Renal pelvis (tissue), 4 donors: ENCODE data around the gene DMWD. TPM values are rescaled to one million over a fixed set of nuclear protein-coding genes. Genes with fewer than 3 reads are reported as not detected.
"Not testable (repeated sequence)": the region's sequence is repeated elsewhere in the genome, so short reads cannot be mapped to it uniquely, and the experiment has no call there.

Experiments used
- DNase-seq: peaks from one replicate; pipeline ENCODE4 v3.0.0-alpha.2; 2013
- polyA plus RNA-seq, 3 donors: library from polyadenylated mRNA; unstranded; fragments of 120-200 nt; gene quantifications; one replicate each; pipeline ENCODE4 v1.2.1, GENCODE V29; 2013; ENCODE audit not compliant: insufficient read length in 3 of 3

The DMWD gene
- polyA plus RNA-seq, 3 donors = 36.1 to 47.1 (median 41.3) TPM

DNA sequence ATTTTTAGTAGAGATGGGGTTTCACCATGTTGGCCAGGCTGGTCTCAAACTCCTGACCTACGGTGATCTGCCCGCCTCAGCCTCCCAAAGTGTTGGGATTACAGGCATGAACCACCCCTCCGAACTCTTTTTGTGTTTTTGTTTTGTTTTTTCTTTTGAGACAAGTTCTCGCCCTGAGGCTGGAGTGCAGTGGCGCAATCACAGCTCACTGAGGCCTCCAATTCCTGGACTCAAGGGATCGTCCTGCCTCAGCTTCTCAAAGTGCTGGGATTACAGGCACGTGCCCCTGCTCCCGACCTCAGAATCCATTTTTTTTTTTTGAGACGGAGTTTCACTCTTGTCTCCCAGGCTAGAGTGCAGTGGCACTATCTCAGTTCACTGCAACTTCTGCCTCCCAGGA lies 35.0 kb downstream of the DMWD start:
- no peak for DNase-seq

- no peak for DNase-seq
Measured at GRCh38 chr19:45754323-45754722, 38.3 kb downstream of the DMWD start.

GRCh38 chr19:45753548-45753947 lies 39.1 kb downstream of the DMWD start:
- no peak for DNase-seq

- no peak for DNase-seq
Measured at GRCh38 chr19:45752639-45753038, 40.0 kb downstream of the DMWD start.

GRCh38 chr19:45751483-45751882 lies 41.2 kb downstream of the DMWD start:
- DNase-seq = not testable (repeated sequence)

DNA sequence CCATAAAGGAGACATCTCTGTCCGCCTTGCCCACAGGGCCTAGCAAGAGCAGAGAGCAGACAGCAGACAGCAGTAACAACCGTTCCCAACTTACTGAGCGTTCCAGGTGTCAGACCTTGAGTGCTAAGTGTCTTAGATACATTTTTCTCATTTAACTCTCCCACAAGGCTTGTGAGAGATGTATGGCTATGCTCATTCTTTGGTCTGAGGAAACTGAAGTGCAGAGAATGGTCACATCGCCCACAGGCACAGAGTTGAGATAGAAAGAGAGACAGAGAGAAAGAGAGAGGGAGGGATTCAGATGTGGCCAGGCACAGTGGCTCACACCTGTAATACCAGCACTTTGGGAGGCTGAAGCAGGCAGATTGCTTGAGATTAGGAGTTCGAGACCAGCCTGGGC lies 45.1 kb downstream of the DMWD start:
- no peak for DNase-seq

GRCh38 chr19:45746866-45747265 lies 45.8 kb downstream of the DMWD start:
- DNase-seq = no peak

DNA sequence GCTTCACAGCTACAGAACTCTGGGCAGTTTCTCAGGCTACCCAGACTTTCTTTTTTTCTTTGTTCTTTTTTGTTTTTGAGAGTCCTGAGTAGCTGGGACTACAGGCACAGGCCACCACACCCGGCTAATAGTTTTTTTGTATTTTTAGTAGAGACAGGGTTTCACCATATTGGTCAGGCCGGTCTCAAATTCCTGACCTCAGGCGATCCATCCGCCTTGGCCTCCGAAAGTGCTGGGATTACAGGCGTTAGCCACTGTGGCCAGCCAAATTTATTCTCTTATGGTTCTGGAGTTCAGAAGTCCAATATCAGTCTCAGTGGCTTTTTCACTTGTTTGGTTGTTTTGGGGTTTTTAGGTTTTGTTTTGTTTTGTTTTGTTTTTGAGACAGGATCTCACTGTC lies 47.0 kb downstream of the DMWD start:
- DNase-seq = no peak

DNA sequence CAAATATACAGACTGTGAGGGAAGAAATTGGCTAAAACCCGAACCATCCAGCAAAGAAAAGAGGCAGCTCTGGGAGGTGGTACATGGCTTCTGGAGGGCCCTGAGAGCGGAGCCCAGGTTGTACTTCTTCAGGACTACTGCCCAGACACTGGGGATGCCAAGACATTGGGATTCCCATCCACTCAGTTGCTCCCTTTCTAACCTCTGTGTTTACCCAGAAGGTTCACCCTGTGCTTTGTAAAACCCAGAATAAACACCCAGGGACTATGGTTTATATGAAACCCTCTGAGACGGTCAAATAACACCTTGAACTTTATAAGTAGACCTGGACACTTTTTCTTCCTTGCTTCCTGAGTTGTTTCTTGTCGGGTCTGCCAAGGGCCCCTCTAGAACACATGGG lies 49.7 kb downstream of the DMWD start:
- no peak for DNase-seq

- DNase-seq = no peak
Measured at GRCh38 chr19:45739498-45740439, 52.9 kb downstream of the DMWD start.

DNA sequence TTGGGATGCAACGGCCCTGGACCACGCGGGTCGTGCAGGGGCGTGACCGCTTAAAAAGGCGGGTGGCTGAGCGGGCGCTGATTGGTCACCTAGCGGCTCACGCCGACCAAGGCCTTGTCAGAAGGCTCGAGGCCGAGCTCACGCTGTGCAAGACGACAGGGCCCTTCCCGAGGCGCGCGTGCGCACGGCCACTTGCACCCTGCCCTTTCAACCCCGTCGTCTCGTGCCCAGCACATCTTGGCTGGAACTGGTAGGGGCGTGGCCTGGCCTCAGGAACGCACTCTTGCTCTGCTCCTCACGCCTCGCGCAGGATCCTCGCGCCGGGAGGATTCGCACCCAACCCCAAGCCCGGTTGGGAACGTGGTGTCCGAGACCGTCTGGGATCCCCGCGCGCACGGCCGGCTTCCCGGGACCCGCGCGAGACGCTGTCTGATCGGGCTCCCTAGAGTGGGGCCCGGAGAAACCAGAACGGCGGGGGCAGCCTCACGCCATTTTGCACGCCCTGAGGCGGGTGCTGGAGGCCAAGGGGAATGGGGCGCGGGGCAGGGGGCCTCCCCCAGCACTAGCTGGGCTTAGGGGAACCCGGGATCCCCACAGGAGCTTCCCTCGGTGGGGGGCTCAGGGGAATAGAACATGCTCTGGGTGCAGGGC lies 59.4 kb downstream of the DMWD start, which contains the start of gene MEIOSIN:
Gene MEIOSIN, plus strand, starts transcription at position 280 of the 651 bp plus-strand sequence. CDS start 1,938 bp downstream, outside the sequence.
- no peak for DNase-seq

Other genes with a start within 250 kb of the DMWD start
- 10 to 100 TPM in 2 of 3 donors, 1 to 10 TPM in 1; 9.9 to 12.6 (median 12.4) TPM for gene OPA3, start 208.0 kb downstream of the DMWD start, polyA plus RNA-seq
- 1 to 10 TPM; 3.7 to 5.6 (median 3.8) TPM for gene GPR4, start 190.6 kb downstream of the DMWD start, polyA plus RNA-seq
- gene EML2, start 153.4 kb downstream of the DMWD start, polyA plus RNA-seq = 10 to 100 TPM; 19.8 to 25.9 (median 24.9) TPM
- gene GIPR, start 124.6 kb downstream of the DMWD start, polyA plus RNA-seq = under 1 TPM; 0.48 to 0.81 (median 0.52) TPM
- 100 to 1,000 TPM; 296 to 376 (median 352) TPM for gene SNRPD2, start 100.9 kb downstream of the DMWD start, polyA plus RNA-seq
- gene QPCTL, start 100.2 kb downstream of the DMWD start, polyA plus RNA-seq = 10 to 100 TPM in 2 of 3 donors, 1 to 10 TPM in 1; 9.4 to 10.7 (median 10.1) TPM
- 10 to 100 TPM; 17.1 to 24.0 (median 18.6) TPM for gene FBXO46, start 61.9 kb downstream of the DMWD start, polyA plus RNA-seq
- not detected for gene MEIOSIN, start 59.4 kb downstream of the DMWD start, polyA plus RNA-seq
- gene SIX5, start 23.6 kb downstream of the DMWD start, polyA plus RNA-seq = 10 to 100 TPM; 22.7 to 33.5 (median 31.4) TPM
- gene DMPK, start 10.4 kb downstream of the DMWD start, polyA plus RNA-seq = 10 to 100 TPM; 48.6 to 70.8 (median 64.3) TPM
- not detected for gene RSPH6A, start 22.5 kb upstream of the DMWD start, polyA plus RNA-seq
- gene SYMPK, start 70.3 kb upstream of the DMWD start, polyA plus RNA-seq = 10 to 100 TPM; 60.4 to 72.1 (median 66.5) TPM
- gene FOXA3, start 71.5 kb upstream of the DMWD start, polyA plus RNA-seq = under 1 TPM; 0.15 to 0.26 (median 0.21) TPM
- gene IRF2BP1, start 93.3 kb upstream of the DMWD start, polyA plus RNA-seq = 10 to 100 TPM; 20.3 to 32.8 (median 27.2) TPM
- 1 to 10 TPM; 4.9 to 6.5 (median 5.7) TPM for gene MYPOP, start 109.8 kb upstream of the DMWD start, polyA plus RNA-seq
- gene NANOS2, start 121.9 kb upstream of the DMWD start, polyA plus RNA-seq = not detected
- 1 to 10 TPM; 3.6 to 5.3 (median 4.4) TPM for gene NOVA2, start 181.0 kb upstream of the DMWD start, polyA plus RNA-seq
- 10 to 100 TPM; 13.8 to 14.8 (median 14.1) TPM for gene CCDC61, start 202.6 kb upstream of the DMWD start, polyA plus RNA-seq
- gene PGLYRP1, start 230.2 kb upstream of the DMWD start, polyA plus RNA-seq = 1 to 10 TPM in 1 of 3 donors, under 1 TPM in 2; 0.78 to 1.1 (median 0.84) TPM
- gene IGFL4, start 248.2 kb upstream of the DMWD start, polyA plus RNA-seq = 1 to 10 TPM in 1 of 3 donors, under 1 TPM in 2; 0.28 to 1.3 (median 0.97) TPM